Measurements from ENCODE around the gene HAAO. TPM values are rescaled to one million over a fixed set of nuclear protein-coding genes. Genes with fewer than 3 reads are reported as not detected.

HAAO gene
- total RNA-seq, 1 experiment from 2014 or later = 47.5 TPM

DNA sequence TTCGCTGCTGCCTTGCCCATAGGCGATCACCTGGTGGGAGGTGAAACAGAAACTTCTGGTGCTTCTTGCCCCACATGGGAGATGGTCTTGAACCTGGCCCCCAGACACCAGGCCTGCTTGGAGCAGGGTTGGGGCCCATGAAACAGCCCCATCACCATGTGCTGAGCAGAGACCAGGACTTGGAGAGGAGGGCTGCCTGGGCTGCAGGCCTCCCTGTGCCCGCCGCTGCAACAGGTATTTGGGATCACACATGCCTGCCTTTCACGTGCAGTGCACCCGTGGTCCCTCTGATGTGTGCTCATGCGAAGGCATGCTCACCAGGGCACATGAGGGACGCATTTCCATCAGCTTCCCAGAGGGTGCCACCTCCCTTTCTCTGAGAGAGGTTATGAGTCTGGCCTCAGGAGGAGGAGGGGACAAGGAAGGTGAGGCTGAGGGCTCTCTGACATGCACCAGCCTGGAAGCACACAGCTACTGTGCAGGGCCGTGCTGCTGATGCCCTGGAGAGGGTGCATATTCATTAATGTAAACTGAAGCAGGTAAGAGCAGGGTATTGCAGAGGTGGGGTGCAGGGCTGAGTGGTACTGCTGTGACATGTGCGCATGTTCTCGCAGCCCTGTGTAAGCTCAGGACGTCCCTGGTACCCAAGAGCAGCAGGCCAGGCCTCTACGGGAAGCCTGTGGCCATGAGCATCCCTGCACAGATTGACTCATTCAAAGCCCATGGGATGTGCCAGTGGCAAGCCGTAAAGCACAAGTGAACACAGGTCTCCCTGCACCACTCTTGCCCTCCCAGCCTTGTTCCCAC is 24.3 kb downstream of the HAAO start:
- Histone ChIP-seq H3K36me3 (ENCODE audit: control insufficient read depth, insufficient read depth, low read length) (no peaks in the 10 kb centered on the region), H3K4me1 (no peaks in the 10 kb centered on the region), H3K27me3 (replicated peaks; ENCODE audit: control insufficient read depth, insufficient read depth, low read length) (no peaks in the 10 kb centered on the region), H3K4me3 (ENCODE audit: low read depth, low read length) (no peak overlapping the region), H3K9me3 (no peaks in the 10 kb centered on the region)
- Mint-ChIP-seq H3K27ac (ENCODE audit: unreplicated experiment) (no peak overlapping the region), H3K9me3 (ENCODE audit: unreplicated experiment) (no peaks in the 10 kb centered on the region), H3K27me3 (ENCODE audit: insufficient read depth, unreplicated experiment) (no peaks in the 10 kb centered on the region), H3K36me3 (ENCODE audit: insufficient read depth, unreplicated experiment) (peaks cover 5% of the 10 kb centered on the region), H3K4me3 (ENCODE audit: unreplicated experiment) (no peak overlapping the region), H3K4me1 (ENCODE audit: low read depth, unreplicated experiment) (no peaks in the 10 kb centered on the region)
- POLR2A ChIA-PET = no interaction called here
- no TSS peak for BruUV-seq (replicated peaks)
- CTCF ChIA-PET = no interaction called here
- DNase-seq = no peak
- intact Hi-C loops (cut with micrococcal nuclease; ENCODE audit: unreplicated experiment) = no loop called here
- TF ChIP-seq, protein P1, sequence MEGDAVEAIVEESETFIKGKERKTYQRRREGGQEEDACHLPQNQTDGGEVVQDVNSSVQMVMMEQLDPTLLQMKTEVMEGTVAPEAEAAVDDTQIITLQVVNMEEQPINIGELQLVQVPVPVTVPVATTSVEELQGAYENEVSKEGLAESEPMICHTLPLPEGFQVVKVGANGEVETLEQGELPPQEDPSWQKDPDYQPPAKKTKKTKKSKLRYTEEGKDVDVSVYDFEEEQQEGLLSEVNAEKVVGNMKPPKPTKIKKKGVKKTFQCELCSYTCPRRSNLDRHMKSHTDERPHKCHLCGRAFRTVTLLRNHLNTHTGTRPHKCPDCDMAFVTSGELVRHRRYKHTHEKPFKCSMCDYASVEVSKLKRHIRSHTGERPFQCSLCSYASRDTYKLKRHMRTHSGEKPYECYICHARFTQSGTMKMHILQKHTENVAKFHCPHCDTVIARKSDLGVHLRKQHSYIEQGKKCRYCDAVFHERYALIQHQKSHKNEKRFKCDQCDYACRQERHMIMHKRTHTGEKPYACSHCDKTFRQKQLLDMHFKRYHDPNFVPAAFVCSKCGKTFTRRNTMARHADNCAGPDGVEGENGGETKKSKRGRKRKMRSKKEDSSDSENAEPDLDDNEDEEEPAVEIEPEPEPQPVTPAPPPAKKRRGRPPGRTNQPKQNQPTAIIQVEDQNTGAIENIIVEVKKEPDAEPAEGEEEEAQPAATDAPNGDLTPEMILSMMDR (IDR thresholded peaks at IDR 0.05; ENCODE audit: insufficient read depth in 1 of 2, low read depth in 1 of 2, low read length in 1 of 2, severe bottlenecking in 1 of 2, unreplicated experiment in 1 of 2) = no peak

DNA sequence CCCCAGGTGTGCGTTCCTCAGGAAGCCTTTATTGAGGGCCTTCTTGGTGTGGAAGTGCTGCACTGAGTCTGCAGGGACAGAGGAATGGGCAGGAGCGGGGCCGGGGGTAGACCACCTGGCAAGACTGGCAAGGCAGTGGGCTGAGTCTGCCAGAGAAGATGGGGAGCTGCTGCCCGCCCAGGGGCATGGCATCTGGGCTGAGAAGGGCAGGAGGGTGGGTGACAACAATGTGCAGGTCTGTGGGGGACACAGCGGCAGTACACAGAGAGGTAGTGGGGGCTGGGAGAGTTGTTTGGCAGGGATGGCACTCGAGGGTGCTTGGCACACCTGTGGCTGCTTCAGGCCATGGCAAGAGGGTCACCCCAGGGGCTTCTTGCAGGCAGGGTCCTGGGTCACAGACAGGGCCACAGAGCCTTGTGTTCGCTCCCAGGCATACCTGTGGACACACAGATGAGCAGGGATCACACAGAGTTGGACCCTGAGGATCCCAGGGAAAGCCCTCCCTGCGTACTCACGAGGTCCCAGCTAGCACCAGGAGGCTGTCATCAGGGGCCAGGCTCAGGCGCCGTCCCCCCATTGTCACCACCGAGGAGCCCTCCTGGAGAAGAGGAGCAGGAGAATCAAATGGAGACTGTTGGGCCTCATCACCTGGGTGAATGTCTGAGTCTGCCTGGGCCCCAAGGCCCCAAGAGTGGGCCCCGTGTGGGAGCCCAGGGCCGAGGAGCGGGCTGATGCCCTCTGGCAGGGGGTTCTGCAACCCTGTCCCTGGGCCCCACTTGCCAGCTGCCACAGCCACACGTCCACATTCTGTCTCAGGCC is 25.1 kb downstream of the HAAO start:
- BruUV-seq (replicated peaks) = no TSS peak
- no peaks in the 10 kb centered on the region for H3K9me3 Mint-ChIP-seq (ENCODE audit: unreplicated experiment)
- H3K4me1 Mint-ChIP-seq (ENCODE audit: low read depth, unreplicated experiment) = no peaks in the 10 kb centered on the region
- ChIA-PET CTCF (no interaction called here), POLR2A (no interaction called here)
- Histone ChIP-seq H3K4me3 (ENCODE audit: low read depth, low read length) (no peak overlapping the region), H3K27me3 (replicated peaks; ENCODE audit: control insufficient read depth, insufficient read depth, low read length) (no peaks in the 10 kb centered on the region), H3K36me3 (ENCODE audit: control insufficient read depth, insufficient read depth, low read length) (no peaks in the 10 kb centered on the region), H3K9me3 (no peaks in the 10 kb centered on the region), H3K4me1 (no peaks in the 10 kb centered on the region)
- no peaks in the 10 kb centered on the region for H3K27me3 Mint-ChIP-seq (ENCODE audit: insufficient read depth, unreplicated experiment)
- H3K4me3 Mint-ChIP-seq (ENCODE audit: unreplicated experiment) = no peak overlapping the region
- TF ChIP-seq, protein P1 (IDR thresholded peaks at IDR 0.05; ENCODE audit: insufficient read depth in 1 of 2, low read depth in 1 of 2, low read length in 1 of 2, severe bottlenecking in 1 of 2, unreplicated experiment in 1 of 2) = no peak
- no peak for DNase-seq
- intact Hi-C loops (cut with micrococcal nuclease; ENCODE audit: unreplicated experiment) = no loop called here
- no peak overlapping the region for H3K27ac Mint-ChIP-seq (ENCODE audit: unreplicated experiment)
- H3K36me3 Mint-ChIP-seq (ENCODE audit: insufficient read depth, unreplicated experiment) = peaks cover 12% of the 10 kb centered on the region

DNA sequence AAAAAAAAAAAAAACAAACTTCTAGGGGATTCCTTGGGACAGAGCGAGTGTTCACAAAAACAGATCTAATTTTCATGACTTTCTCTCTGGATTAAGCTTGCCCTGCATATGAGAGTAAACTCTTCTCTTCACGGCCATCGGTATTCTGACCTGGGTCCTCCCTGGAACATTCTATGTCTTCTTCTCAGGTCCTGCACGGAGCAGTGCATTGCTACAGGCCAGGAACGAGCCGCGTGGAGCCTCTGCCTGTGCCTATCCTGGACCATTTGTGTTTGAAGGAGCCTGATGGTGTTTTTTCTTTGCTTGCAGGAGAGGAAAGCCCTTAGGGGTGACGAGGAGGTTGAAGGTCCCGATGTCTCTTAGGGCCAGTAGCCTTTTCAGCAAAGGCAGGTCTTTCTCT is 26.7 kb downstream of the HAAO start:
- Mint-ChIP-seq H3K27ac (ENCODE audit: unreplicated experiment) (no peak overlapping the region), H3K9me3 (ENCODE audit: unreplicated experiment) (no peaks in the 10 kb centered on the region), H3K4me3 (ENCODE audit: unreplicated experiment) (no peak overlapping the region), H3K27me3 (ENCODE audit: insufficient read depth, unreplicated experiment) (no peaks in the 10 kb centered on the region), H3K4me1 (ENCODE audit: low read depth, unreplicated experiment) (no peaks in the 10 kb centered on the region), H3K36me3 (ENCODE audit: insufficient read depth, unreplicated experiment) (peaks cover 12% of the 10 kb centered on the region)
- Histone ChIP-seq H3K9me3 (no peaks in the 10 kb centered on the region), H3K36me3 (ENCODE audit: control insufficient read depth, insufficient read depth, low read length) (no peaks in the 10 kb centered on the region), H3K27me3 (replicated peaks; ENCODE audit: control insufficient read depth, insufficient read depth, low read length) (no peaks in the 10 kb centered on the region), H3K4me1 (no peaks in the 10 kb centered on the region), H3K4me3 (ENCODE audit: low read depth, low read length) (no peak overlapping the region)
- no TSS peak for BruUV-seq (replicated peaks)
- intact Hi-C loops (cut with micrococcal nuclease; ENCODE audit: unreplicated experiment) = no loop called here
- POLR2A ChIA-PET = interaction anchor here (0.6 kb wide), 1 partner anchor 34 kb away, joined by 7 read pairs; no protein-coding TSS in a partner anchor
- TF ChIP-seq, protein P1 (IDR thresholded peaks at IDR 0.05; ENCODE audit: insufficient read depth in 1 of 2, low read depth in 1 of 2, low read length in 1 of 2, severe bottlenecking in 1 of 2, unreplicated experiment in 1 of 2) = no peak
- DNase-seq = no peak
- CTCF ChIA-PET = no interaction called here
